Activated naive CD8-positive, alpha-beta T cell (primary cell): ENCODE measurements around the gene ATP5PO.

ENCODE experiments used
- H3K27ac Mint-ChIP-seq: one replicate; pipeline ENCODE4 v1.8.0; 2021; ENCODE audit warnings: mixed read lengths
- H3K27me3 Mint-ChIP-seq: one replicate; pipeline ENCODE4 v1.8.0; 2021; ENCODE audit warnings: mixed read lengths
- H3K36me3 Mint-ChIP-seq: one replicate; pipeline ENCODE4 v1.8.0; 2021; ENCODE audit warnings: mixed read lengths
- H3K4me1 Mint-ChIP-seq: one replicate; pipeline ENCODE4 v1.8.0; 2021; ENCODE audit warnings: low read depth, mixed read lengths
- H3K4me3 Mint-ChIP-seq: one replicate; pipeline ENCODE4 v1.8.0; 2021; ENCODE audit warnings: mild to moderate bottlenecking, mixed read lengths
- H3K9me3 Mint-ChIP-seq: one replicate; pipeline ENCODE4 v1.8.0; 2021; ENCODE audit warnings: low read depth, mixed read lengths

ATP5PO gene

GRCh38 chr21:33897098-33897497 lies 18.5 kb downstream of the ATP5PO start:
- Mint-ChIP-seq H3K27ac (no peak overlapping the region), H3K27me3 (no peaks in the 10 kb centered on the region), H3K4me3 (no peak overlapping the region), H3K36me3 (peaks cover 3% of the 10 kb centered on the region), H3K4me1 (peaks cover 18% of the 10 kb centered on the region), H3K9me3 (no peaks in the 10 kb centered on the region)

- Mint-ChIP-seq H3K4me1 (peaks cover 17% of the 10 kb centered on the region), H3K27me3 (no peaks in the 10 kb centered on the region), H3K4me3 (no peak overlapping the region), H3K36me3 (peaks cover under 1% of the 10 kb centered on the region), H3K27ac (no peak overlapping the region), H3K9me3 (no peaks in the 10 kb centered on the region)
Measured at GRCh38 chr21:33896691-33897090, 18.9 kb downstream of the ATP5PO start.

- Mint-ChIP-seq H3K4me1 (peaks cover 14% of the 10 kb centered on the region), H3K27me3 (no peaks in the 10 kb centered on the region), H3K36me3 (no peaks in the 10 kb centered on the region), H3K4me3 (peak overlapping the region; percentile 83), H3K27ac (no peak overlapping the region), H3K9me3 (no peaks in the 10 kb centered on the region)
Measured at GRCh38 chr21:33895356-33895755, 20.2 kb downstream of the ATP5PO start.

- peaks cover 14% of the 10 kb centered on the region for H3K4me1 Mint-ChIP-seq
- H3K27me3 Mint-ChIP-seq: no peaks in the 10 kb centered on the region
- no peaks in the 10 kb centered on the region for H3K36me3 Mint-ChIP-seq
- H3K9me3 Mint-ChIP-seq: no peaks in the 10 kb centered on the region
- peak overlapping the region; percentile 83 for H3K4me3 Mint-ChIP-seq
- H3K27ac Mint-ChIP-seq: peak overlapping the region; percentile 89
Measured at GRCh38 chr21:33894736-33895288, 20.8 kb downstream of the ATP5PO start.

GRCh38 chr21:33893917-33894316 lies 21.7 kb downstream of the ATP5PO start:
- H3K4me3 Mint-ChIP-seq: no peak overlapping the region
- peaks cover 14% of the 10 kb centered on the region for H3K4me1 Mint-ChIP-seq
- H3K9me3 Mint-ChIP-seq: no peaks in the 10 kb centered on the region
- H3K27me3 Mint-ChIP-seq: no peaks in the 10 kb centered on the region
- no peak overlapping the region for H3K27ac Mint-ChIP-seq
- H3K36me3 Mint-ChIP-seq: no peaks in the 10 kb centered on the region

- Mint-ChIP-seq H3K36me3 (no peaks in the 10 kb centered on the region), H3K27ac (no peak overlapping the region), H3K4me1 (peaks cover 14% of the 10 kb centered on the region), H3K9me3 (no peaks in the 10 kb centered on the region), H3K4me3 (no peak overlapping the region), H3K27me3 (no peaks in the 10 kb centered on the region)
Measured at GRCh38 chr21:33892853-33893252, 22.8 kb downstream of the ATP5PO start.

GRCh38 chr21:33890187-33890586 lies 25.4 kb downstream of the ATP5PO start:
- Mint-ChIP-seq H3K27ac (no peak overlapping the region), H3K4me3 (no peak overlapping the region), H3K36me3 (no peaks in the 10 kb centered on the region), H3K9me3 (no peaks in the 10 kb centered on the region), H3K4me1 (peaks cover 11% of the 10 kb centered on the region), H3K27me3 (no peaks in the 10 kb centered on the region)

GRCh38 chr21:33886321-33886720 lies 29.3 kb downstream of the ATP5PO start:
- H3K36me3 Mint-ChIP-seq: no peaks in the 10 kb centered on the region
- H3K4me3 Mint-ChIP-seq: no peak overlapping the region
- no peaks in the 10 kb centered on the region for H3K4me1 Mint-ChIP-seq
- H3K27ac Mint-ChIP-seq: no peak overlapping the region
- no peaks in the 10 kb centered on the region for H3K27me3 Mint-ChIP-seq
- H3K9me3 Mint-ChIP-seq: no peaks in the 10 kb centered on the region

- H3K4me3 Mint-ChIP-seq: no peak overlapping the region
- no peaks in the 10 kb centered on the region for H3K9me3 Mint-ChIP-seq
- H3K36me3 Mint-ChIP-seq: no peaks in the 10 kb centered on the region
- H3K4me1 Mint-ChIP-seq: no peaks in the 10 kb centered on the region
- H3K27ac Mint-ChIP-seq: no peak overlapping the region
- H3K27me3 Mint-ChIP-seq: no peaks in the 10 kb centered on the region
Measured at GRCh38 chr21:33885172-33885514, 30.5 kb downstream of the ATP5PO start.

- H3K4me3 Mint-ChIP-seq: no peak overlapping the region
Measured at GRCh38 chr21:33884376-33885171, 31.0 kb downstream of the ATP5PO start.

GRCh38 chr21:33883118-33883517 lies 32.5 kb downstream of the ATP5PO start:
- Mint-ChIP-seq H3K27ac (no peak overlapping the region), H3K27me3 (no peaks in the 10 kb centered on the region), H3K9me3 (no peaks in the 10 kb centered on the region), H3K4me3 (no peak overlapping the region), H3K4me1 (no peaks in the 10 kb centered on the region), H3K36me3 (no peaks in the 10 kb centered on the region)

More at GRCh38 chr21:33884376-33885171, 31.0 kb downstream of the ATP5PO start:
- Mint-ChIP-seq H3K27me3 (no peaks in the 10 kb centered on the region), H3K9me3 (no peaks in the 10 kb centered on the region), H3K36me3 (no peaks in the 10 kb centered on the region), H3K27ac (no peak overlapping the region), H3K4me1 (no peaks in the 10 kb centered on the region)

GRCh38 chr21:33881689-33882440 lies 33.7 kb downstream of the ATP5PO start:
- Mint-ChIP-seq H3K36me3 (no peaks in the 10 kb centered on the region), H3K4me1 (no peaks in the 10 kb centered on the region), H3K27me3 (no peaks in the 10 kb centered on the region), H3K4me3 (no peak overlapping the region), H3K27ac (no peak overlapping the region), H3K9me3 (no peaks in the 10 kb centered on the region)

- Mint-ChIP-seq H3K36me3 (no peaks in the 10 kb centered on the region), H3K9me3 (no peaks in the 10 kb centered on the region), H3K27me3 (no peaks in the 10 kb centered on the region), H3K4me1 (no peaks in the 10 kb centered on the region), H3K4me3 (no peak overlapping the region), H3K27ac (no peak overlapping the region)
Measured at GRCh38 chr21:33880626-33881025, 35.0 kb downstream of the ATP5PO start.

- no peak overlapping the region for H3K27ac Mint-ChIP-seq
- no peaks in the 10 kb centered on the region for H3K9me3 Mint-ChIP-seq
- no peaks in the 10 kb centered on the region for H3K27me3 Mint-ChIP-seq
- no peaks in the 10 kb centered on the region for H3K4me1 Mint-ChIP-seq
- no peaks in the 10 kb centered on the region for H3K36me3 Mint-ChIP-seq
- no peak overlapping the region for H3K4me3 Mint-ChIP-seq
Measured at GRCh38 chr21:33878824-33879223, 36.8 kb downstream of the ATP5PO start.

- H3K4me3 Mint-ChIP-seq: no peak overlapping the region
- H3K9me3 Mint-ChIP-seq: no peaks in the 10 kb centered on the region
- no peak overlapping the region for H3K27ac Mint-ChIP-seq
- no peaks in the 10 kb centered on the region for H3K27me3 Mint-ChIP-seq
- no peaks in the 10 kb centered on the region for H3K4me1 Mint-ChIP-seq
- no peaks in the 10 kb centered on the region for H3K36me3 Mint-ChIP-seq
Measured at GRCh38 chr21:33875026-33875695, 40.4 kb downstream of the ATP5PO start.
